UCSD-AML1 (cell line): ENCODE data around the gene UNC13A.
A peak's percentile ranks its signal among the peaks of the same experiment; 100 is the strongest.

Source experiments
- DNase-seq: peaks from one replicate; lab custom pipeline; 2025; ENCODE audit not compliant: unreplicated experiment; lab: John Stamatoyannopoulos, UW

UNC13A gene

DNA sequence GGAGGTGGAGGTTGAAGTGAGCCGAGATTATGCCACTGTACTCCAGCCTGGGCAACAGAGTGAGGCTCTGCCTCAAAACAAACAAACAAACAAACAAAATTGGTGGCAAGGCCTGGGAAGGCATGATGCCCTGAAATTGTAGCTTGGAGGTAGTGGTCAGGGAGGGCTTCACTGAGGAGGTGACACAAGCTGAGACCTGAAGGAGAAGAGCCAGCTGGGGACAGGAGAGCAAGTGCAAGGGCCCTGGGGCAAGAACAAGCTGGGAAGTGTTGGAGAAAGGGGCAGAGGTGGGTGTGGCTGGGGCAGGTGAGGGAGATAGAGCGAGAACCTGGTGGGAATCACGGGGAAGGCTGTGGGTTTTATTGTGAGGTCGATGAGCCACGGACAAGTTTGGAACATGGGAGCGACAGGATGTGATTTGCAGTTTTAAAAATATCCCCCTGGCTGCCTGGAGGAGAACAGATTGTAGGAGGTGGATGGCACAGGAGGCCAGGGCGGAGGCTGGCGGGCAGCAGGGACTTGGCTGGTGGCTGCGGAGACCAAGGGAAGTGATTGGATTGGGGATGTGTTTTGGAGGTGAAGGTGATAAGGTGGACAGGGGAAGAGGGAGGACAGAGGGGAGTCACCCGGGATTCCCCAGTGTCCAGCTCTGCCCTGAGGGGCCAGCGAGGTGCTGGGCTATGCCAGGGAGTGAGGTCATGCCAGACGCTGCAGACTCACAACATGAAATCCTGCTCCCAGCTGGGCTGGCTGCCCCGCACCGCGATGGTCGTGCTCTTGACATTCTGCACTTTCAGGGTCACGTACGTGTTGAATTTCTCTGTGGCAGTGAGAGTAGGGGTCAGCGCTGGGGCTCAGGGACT, 14.0 kb downstream of the UNC13A start:
- DNase-seq: no peak

DNA sequence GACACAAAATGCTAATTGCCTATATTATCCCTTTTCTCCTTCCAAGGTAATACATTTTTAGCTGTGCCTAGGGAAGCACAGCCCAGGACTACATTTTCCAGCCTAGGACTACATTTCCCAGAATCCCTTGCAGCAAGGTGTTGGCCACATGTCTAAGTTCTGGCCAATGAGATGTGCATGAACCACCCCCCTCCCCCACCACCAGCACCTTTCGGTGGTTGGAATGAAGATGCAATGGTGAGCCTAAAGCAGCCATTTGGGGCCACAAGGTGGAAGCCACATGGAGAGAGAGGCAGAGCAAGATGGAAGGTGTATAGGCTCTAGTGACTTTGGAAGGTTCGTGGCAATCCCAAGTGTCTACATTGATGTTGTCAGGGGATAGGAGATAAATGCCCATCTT, 16.2 kb downstream of the UNC13A start:
- DNase-seq: peak; percentile 16

DNA sequence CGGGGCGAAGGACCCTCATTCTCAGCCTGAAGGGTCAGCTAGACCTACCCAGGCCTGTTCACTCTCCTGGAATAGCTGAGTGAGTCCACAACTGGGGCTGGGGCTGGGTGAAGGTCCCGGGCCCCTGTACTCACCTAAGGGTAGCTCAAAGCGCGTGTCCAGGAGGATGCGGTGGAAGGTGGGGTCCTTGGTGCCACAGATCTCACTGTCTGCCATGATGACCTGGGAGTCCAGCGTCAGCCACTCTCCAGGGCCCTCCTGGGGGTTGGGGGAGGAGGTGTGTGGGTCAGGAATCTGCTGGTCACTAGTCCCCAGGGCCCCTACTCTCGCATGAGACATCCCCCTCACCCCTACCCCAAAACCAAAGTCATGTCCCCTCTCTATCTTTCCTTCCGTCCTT, 18.7 kb downstream of the UNC13A start:
- DNase-seq: no peak

DNA sequence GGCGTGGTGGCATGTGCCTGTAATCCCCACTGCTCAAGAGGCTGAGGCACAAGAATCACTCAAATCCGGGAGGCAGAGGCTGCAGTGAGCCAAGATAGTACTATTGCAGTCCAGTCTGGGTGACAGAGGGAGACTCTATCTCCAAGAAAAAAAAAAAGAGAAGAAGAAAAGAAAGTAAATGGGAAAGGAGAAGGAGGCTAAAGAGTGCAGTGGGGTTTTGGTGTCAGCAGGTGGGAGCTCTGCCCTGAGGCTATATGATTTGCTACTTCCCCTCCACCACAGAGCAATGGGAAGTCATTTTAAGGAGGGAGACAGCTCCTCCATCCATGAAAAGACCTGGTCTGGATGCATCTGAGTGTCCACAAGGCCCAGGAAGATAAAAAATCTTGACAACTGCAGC, 23.1 kb downstream of the UNC13A start:
- no peak for DNase-seq

DNA sequence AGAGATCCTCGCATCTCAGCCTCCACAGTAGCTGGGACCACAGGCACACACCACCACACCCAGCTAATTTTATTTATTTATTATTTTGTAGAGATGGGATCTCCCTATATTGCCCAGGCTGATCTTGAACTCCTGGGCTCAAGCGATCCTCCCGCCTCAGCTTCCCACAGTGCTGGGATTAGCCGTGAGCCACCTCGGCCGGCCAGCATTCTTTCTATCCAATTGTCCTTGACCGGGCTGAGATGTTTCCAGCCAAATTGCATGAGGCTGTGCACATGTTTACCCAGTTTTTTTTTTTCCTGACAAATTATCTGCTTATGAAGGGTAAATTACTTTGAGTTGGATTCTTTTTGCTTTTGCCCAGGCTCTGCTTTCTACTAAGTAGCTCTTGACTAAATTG, 28.2 kb downstream of the UNC13A start:
- DNase-seq: no peak

DNA sequence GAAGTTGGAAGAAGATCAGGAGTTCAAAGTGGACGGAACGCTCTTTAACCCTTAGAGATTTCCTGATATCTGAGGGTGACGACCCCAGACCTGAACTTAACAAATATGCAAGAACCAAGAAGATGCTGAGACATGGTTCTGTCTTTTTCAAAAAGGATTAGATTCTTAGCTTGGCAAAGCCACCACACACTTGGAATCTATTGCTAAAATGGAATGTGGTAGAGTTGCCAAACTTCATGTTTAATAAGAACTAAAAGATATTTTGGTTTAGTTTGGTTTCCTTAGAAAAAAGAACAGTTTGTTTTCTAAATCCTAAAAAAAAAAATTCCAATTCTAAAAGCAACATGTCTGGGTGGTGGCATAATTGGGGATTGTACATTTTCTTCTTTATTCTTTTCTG, 29.5 kb downstream of the UNC13A start:
- no peak for DNase-seq

DNA sequence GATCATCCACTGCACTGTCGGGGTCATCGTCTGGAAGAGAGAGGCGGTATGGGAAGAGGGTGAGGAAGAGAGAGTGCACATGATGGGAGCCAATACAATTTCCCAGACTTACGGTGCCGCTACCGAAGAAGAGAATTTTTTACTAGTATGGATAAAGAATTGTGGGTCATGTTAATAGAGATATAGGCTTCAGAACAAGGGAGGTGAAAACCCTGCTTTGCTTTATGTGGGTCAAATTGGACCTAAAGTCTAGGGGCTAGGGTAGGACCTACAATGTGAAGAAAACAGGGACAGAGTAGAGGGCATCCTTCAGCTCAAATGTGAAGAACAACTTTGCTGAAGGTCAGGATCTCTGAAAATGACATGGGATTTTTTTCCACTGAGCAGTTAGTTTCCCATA, 29.9 kb downstream of the UNC13A start:
- DNase-seq: no peak

DNA sequence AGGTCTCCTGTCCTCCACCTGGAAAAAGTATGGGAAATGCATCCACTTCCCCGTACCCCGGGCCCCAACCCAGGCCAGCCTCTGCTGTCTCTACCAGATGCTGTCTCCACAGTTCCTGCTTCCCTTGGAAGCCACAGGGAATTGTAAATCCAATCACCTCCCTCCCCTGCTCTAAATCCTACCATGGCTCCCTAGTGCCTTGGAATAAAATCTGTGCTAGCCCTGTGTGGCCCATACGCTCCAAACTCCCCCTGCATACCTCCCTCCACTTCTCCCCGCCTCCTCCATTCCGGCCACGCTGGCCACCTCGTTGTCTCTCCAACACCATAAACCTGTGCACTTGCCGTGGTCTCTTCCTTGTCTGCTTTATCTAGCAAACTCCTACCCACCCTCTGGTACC, 31.2 kb downstream of the UNC13A start:
- no peak for DNase-seq

DNA sequence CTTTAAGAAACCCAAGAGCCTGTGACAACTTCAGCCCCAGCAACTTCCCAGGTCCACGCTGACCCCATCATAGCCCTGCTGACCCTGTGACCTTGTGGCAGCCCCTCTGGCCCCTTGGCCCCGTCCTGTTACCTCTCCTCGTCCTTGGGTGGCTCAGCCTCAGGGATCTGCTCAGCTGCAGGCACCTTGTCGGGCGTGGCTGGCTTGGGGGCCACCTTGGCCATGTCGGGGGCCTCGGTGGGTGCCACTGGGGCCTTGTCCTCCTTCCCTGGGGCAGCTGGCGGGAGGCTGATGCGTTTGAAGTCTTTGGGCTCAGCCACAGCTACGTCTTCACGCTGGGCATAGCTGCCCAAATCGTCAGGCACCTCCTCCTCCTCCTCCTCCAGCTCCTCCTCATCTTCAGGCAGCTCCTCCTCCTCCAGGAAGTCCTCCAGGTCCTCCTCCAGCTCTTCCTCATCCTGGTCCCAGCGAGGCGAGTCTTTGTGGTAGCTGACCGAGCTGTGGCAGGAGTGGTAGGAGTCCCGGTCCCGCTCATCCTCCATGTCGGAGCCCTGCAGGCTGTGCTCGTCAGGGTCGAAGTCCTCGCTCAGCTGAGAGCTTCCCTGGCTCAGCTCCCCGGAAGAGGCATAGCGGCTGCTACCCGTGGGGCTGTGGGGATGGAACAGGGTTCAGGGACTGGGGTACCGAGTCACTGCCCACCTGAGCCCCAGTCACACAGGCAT, 32.2 kb downstream of the UNC13A start:
- DNase-seq: no peak

DNA sequence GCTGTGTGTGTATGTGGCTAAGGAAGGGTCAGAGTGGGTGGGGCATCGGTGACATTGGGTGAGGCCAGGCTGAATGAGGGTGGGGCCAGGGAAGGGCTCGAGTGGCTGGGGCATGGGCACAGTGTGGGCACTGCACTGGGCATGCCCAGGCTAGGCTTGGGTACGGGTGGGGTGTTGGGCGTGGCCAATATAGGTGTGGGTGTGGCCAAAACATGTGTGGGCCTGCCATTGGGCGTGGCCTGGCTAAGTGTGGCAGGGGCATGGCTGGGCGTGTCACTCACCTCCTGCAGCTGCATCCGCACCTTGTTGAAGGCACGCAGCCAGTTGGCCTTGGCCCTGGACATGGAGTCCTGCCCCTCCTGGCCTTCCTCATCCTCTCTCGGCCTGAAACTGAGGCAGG, 33.2 kb downstream of the UNC13A start:
- DNase-seq: no peak

DNA sequence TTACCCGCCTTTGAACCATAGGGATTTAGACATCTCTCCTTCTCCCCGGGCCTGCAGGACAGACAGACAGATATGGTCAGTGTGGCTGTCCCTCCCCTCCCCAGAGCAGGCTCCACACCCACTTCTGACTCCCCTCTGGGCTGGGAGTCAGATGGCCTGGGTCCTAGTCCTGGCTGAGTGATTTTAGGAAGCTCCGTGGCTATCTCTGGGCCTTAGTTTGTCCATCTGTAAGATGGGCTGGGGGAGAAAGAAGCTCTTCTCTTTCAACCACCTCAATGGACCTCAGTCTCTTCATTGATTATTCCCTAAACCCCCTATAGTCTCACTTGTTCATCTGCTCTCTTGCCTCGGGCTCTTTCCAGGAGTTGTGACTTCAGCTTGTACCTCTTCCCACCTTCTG, 35.5 kb downstream of the UNC13A start:
- DNase-seq: no peak

DNA sequence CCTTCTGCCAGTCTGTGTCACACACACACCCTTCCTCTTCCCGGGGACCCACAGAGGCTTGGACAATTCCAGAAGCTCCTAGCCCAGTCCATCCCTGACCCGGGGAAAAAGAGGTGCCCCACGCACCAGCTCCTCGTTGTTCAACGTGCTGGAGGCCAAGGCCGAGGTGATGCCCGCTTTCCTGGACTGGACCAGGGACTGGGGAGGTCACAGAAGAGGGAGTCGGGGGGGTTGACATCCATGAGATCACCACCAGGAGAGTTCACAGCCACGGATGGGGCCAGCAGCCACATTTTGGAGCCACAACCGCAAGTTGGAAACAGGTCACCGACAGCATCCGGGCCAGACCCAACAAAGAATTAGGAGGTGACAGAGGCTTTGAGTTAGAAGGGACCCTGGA, 39.4 kb downstream of the UNC13A start:
- DNase-seq: no peak

DNA sequence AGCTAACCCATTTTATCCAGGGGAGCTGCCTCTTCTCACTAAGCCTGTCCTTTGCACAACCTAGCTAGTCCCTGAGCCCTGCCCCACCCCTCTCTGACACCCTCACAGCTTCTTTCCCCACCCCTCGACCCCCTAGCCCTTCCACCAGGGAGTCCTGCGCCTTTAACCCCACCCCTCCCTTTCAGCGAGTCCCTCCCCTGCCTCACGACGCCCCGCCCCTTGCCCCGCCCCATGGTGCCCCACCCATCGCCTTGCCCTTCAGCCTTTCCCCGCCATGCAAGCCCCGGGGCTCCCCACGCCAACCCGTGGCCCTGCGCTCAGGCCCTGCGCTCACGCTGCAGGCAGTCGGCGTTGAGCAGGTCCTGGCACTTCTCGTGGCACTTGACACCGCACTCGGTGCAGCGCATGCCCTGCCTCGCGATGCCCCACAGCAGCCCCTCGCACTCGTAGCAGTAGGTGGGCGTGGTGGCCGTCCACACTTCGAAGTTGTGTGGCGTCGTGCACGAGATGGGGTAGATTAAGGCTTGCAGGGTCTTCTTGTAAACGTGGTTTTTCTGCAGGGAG, 40.0 kb downstream of the UNC13A start:
- no peak for DNase-seq

DNA sequence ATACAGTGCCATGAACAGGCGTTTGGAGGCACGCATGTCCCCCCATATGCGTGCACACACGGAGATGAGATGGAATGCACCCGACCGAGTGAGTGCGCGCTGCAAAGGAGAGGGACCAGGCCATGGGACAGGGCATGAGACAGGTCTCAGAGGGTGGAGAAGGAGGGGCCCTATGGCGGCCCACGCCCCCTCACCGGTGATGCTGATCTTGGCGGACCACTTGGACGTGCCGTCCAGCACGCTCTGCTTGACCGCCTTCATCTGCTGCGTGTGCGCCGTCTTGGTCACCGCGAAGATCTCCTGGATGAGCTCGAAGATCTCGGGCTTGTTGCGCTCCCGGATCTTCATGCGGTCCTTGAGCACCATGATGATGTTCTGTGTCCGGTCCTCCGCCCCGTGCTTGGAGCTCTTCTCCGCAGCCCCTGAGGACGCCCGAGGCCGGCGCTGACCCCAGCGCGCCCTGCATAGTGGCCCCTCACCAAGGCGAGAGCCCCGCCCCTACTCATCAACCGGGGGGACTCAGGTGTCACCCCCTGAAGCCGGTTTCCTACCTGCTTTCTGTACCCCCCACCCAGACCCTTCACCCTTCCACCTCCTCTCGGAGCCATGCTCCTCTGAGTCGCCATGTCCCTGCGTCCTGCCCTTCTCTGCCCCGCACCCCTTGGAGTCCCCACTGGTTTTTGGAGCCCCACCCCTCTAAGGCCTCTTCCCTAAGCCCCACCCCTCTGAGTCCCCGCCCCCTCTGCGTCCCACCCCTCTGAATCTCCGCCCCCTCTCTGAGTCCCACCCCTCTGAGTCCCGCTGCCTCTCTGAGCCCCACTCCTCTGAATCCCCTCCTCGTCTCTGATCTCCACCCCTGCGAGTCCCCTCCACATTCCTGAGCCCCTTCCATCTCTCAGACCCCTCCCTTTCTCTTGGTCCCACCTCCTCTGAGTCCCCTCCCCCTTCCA, 40.8 kb downstream of the UNC13A start:
- DNase-seq: no peak

DNA sequence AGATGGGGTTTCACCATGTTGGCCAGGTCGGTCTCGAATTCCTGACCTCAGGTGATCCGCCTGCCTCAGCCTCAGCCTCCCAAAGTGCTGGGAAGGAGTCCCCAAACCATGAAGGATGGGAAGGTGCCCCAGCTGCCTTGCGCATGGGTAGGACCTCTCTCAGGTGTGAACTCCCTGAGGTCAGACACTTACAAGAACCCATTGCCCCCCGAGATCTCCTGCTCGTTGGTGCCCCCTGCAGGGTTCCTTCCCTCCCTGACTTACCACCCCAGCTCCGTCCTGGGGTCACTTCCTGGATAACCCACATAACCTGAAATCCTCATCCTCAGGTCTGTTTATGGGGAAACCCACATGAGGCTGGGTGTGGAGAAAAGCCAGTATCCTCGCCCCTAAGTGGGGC, 41.7 kb downstream of the UNC13A start:
- DNase-seq: peak; percentile 25

DNA sequence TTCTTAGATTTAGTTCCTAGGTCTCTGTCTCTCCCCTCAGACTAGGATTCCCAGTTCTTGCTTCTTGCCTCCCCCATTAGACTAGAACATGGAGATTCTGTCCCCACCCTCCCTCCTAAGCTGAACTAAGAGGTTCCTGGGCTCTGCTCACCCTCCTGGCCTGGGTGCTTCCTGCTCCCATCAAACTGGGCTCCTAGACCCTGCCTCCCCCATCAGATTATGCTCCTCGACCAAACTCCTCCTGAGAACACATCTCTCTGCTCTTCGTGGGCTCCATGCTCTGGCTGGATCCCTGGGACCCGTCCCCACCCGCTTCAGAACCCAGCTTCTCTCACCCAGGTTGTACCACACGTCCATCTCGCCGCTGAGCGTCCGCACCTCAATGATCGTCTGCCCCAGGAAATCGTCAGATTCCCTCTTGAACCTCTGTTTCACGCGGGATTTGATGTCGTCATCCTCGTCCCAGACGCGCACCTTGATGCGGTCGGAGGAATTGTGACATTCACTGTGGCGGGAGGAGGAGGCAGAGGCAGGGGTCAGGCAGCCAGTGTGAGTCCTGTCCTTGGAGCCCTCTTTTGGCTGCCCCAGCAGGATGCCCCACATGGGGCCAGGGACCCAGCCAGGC, 42.7 kb downstream of the UNC13A start:
- no peak for DNase-seq

DNA sequence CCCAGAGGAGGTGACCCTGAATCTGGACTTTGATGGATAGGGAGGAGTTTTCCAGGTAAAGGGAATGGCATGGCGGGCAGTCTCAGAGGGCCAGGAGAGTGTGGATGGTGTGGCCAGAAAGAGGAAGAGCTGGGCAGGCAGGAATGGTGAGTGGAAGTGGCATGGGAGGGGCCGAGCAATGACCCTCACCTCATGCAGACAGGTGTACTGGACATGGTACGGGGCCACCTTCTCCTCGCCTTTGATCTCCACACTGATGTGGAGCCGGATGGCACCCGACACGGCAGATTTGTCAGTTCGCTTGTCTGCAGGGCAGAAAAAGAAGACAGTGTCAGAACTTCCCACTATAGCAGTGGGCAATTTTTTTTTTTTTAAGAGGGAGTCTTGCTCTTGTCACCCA, 45.5 kb downstream of the UNC13A start:
- no peak for DNase-seq

DNA sequence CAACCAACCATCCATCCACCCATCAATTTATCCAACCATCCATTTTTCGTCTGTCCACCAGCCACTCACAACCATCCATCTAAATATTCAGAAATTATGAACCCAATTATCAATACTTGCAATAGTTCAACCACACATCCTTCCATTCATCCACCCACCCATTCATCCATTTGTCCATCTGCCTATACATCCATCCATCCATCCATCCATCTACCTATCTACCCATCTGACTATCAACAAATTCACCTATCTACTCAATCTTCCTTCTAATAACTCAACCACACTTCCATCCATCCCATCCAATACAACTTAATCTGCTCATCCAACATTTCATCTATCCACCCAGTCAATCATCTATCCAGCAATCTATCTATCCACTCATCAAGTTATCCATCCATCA, 46.3 kb downstream of the UNC13A start:
- DNase-seq: no peak

DNA sequence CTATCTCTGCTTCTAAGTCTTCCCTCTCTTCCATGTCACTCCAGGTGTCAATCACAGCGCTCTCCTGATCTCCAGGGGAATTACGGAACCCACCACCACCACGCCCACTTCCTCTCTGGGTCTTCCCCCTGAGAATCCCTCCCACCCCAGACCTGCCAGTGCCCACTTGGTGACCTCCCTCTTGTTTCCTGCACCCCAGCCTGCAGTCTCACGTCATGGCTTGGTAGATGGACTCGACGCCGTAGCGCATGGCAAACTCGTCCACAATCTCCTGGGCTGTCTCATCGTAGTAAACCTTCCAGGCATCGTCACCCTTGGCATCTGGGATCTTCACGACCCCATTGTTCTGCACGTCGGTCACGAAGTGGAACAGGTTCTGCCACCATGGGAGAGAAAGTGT, 47.0 kb downstream of the UNC13A start:
- no peak for DNase-seq

DNA sequence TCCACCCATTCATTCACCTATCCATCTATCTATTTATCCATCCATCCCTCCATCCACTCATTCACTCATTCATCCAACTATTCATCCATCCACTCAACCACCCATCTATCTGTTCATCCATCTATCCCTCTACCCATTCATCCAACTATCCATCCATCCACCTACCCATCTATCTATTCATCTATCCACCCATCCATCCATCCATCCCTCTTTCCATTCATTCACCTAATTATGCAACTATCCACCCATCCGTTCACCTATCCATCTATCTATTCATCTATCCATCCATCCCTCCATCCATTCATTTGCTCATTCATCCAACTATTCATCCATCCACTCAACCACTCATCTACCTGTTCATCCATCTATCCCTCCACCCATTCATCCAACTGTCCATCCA, 54.5 kb downstream of the UNC13A start:
- DNase-seq: no peak

DNA sequence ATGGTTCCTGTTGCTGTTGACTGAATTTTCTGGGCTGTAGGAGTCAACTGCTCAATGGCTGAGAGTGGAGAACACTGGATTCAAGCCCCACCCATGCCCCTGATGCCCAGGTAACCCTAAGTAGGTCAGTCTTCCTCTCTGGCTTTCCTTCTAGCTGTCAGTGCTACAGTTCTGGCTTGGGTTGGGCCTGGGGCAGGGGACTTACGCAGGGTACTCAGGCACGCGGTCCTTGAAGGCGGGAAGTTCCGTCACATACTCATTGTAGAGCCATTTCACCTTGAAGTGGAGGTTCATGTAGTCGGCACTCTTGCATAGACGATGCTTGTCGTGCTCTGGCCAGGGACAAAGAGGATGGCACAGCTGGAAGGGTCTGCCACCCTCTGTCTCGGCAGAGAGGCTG, 55.6 kb downstream of the UNC13A start:
- DNase-seq: no peak
